Kidney epithelial cell (primary cell): ENCODE results near the gene SIPA1. TPM values are rescaled to one million over a fixed set of nuclear protein-coding genes. Genes with fewer than 3 reads are reported as not detected.
"Not testable (repeated sequence)": the region's sequence is repeated elsewhere in the genome, so short reads cannot be mapped to it uniquely, and the experiment has no call there.

Experiments used
- DNase-seq: peaks from one replicate; pipeline ENCODE4 v3.0.0-alpha.2; 2010; ENCODE audit warnings: low read depth
- H3K27me3 ChIP-seq: 2 replicates; pipeline ENCODE4 v1.6.0; 2011; ENCODE audit warnings: low read length; ENCODE audit not compliant: control insufficient read depth, insufficient read depth
- H3K36me3 ChIP-seq: 2 replicates; pipeline ENCODE4 v1.5.1; 2011; ENCODE audit warnings: low read length; ENCODE audit not compliant: control insufficient read depth, insufficient read depth
- H3K4me3 ChIP-seq: 2 replicates; pipeline ENCODE4 v1.5.1; 2011; ENCODE audit warnings: low read depth, mild to moderate bottlenecking, control low read depth, low read length
- total RNA-seq: library from RNA; depleted of rRNA; stranded (reverse); fragments of >200 nt; gene quantifications from 2 replicates; pipeline ENCODE4 v1.2.3, GENCODE V29; 2015
- TF ChIP-seq, protein P1 (sequence below): IDR thresholded peaks from 2 replicates; pipeline ENCODE4 v1.5.1; 2011; ENCODE audit warnings: mild to moderate bottlenecking, moderate library complexity, low read length, control low read depth, inconsistent platforms; ENCODE audit not compliant: insufficient read depth, poor library complexity, severe bottlenecking

The SIPA1 gene
- total RNA-seq, 1 donor from 2014 or later, result 25.8 TPM

- no peaks in the 10 kb centered on the region for H3K27me3 ChIP-seq
- H3K36me3 ChIP-seq, result peaks cover 3% of the 10 kb centered on the region
- no peak overlapping the region for H3K4me3 ChIP-seq
- no peak for DNase-seq
- TF ChIP-seq, protein P1, sequence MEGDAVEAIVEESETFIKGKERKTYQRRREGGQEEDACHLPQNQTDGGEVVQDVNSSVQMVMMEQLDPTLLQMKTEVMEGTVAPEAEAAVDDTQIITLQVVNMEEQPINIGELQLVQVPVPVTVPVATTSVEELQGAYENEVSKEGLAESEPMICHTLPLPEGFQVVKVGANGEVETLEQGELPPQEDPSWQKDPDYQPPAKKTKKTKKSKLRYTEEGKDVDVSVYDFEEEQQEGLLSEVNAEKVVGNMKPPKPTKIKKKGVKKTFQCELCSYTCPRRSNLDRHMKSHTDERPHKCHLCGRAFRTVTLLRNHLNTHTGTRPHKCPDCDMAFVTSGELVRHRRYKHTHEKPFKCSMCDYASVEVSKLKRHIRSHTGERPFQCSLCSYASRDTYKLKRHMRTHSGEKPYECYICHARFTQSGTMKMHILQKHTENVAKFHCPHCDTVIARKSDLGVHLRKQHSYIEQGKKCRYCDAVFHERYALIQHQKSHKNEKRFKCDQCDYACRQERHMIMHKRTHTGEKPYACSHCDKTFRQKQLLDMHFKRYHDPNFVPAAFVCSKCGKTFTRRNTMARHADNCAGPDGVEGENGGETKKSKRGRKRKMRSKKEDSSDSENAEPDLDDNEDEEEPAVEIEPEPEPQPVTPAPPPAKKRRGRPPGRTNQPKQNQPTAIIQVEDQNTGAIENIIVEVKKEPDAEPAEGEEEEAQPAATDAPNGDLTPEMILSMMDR, result no peak
Measured at GRCh38 chr11:65637032-65637557, 806 bp upstream of the SIPA1 start.

- H3K36me3 ChIP-seq, DNase-seq, H3K4me3 ChIP-seq, H3K27me3 ChIP-seq: not testable (repeated sequence)
Measured at GRCh38 chr11:65639228-65639597, 1.3 kb downstream of the SIPA1 start.

DNA sequence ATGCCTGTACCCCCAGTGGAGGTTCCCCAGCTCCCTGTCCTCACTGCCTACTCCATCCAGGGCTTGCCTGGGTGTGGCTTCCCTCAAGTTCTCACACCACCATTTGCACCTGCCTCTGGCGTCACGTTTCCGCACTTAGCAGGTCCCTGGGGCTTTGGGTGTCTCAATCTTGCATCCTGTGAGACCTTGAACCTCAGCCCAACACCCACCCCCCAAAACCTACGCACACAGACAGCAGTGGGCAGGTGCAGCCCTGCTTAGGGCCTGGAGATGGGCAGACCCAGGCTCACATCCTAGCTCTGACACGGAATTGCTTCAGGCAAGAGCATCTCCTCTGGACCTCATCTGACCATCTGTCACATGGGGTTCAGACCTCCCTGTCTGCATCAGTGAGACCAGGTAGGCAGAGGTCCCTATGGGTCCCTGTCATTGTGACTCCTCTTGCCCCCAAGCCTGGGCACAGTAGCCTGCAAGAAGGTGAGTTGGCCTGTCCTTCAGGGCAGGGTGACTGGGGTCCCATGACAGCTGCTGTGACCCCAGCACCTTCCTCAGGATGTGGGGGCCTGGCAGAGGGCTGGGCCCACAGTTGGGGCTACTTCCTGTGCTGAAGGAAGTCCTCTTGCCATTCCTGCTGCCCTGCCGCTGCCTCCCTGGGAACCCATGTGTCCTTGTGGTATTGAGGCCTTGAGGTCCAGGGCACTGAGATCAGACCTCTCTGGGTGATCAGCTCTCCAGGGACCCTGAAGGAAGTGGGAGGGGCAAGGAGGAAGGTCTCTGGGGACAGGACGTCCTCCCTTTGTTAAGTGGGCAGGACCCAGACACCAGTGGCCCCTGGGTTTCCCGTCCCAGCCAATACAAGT, 2.0 kb downstream of the SIPA1 start:
- TF ChIP-seq, protein P1, result no peak
- H3K36me3 ChIP-seq, result peaks cover 3% of the 10 kb centered on the region
- no peak for DNase-seq
- no peak overlapping the region for H3K4me3 ChIP-seq
- H3K27me3 ChIP-seq, result no peaks in the 10 kb centered on the region

DNA sequence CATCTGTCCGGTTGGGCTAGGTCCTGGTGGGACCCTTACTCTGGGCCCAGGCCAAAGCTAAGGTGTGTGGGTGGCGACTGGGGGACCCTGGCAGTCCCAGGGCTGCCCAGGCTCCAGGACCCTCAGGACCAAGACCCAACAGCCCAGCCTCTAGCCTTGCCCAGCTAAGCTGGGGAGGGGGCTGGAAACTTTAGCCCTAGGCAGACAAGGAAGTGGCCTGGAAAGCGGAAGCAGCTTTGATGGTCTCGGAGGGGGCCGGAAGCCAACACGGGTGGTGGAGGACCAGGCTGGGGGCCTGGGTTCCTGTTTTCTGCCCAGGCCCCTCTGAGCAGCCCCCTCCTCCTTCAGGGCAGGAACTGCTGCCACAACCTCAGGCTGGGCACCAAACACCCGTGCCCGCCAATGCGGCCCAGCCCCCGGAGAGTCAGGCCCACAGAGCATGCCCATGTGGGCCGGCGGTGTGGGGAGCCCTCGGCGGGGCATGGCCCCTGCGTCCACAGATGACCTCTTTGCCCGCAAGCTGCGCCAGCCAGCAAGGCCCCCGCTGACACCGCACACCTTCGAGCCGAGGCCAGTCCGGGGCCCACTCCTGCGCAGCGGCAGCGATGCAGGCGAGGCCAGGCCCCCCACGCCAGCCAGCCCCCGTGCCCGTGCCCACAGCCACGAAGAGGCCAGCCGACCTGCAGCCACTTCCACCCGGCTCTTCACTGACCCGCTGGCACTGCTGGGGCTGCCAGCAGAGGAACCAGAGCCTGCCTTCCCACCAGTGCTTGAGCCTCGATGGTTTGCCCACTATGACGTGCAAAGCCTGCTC, 2.8 kb downstream of the SIPA1 start:
- TF ChIP-seq, protein P1, result no peak
- DNase-seq, result no peak
- H3K4me3 ChIP-seq, result no peak overlapping the region
- no peaks in the 10 kb centered on the region for H3K27me3 ChIP-seq
- peaks cover 2% of the 10 kb centered on the region for H3K36me3 ChIP-seq

DNA sequence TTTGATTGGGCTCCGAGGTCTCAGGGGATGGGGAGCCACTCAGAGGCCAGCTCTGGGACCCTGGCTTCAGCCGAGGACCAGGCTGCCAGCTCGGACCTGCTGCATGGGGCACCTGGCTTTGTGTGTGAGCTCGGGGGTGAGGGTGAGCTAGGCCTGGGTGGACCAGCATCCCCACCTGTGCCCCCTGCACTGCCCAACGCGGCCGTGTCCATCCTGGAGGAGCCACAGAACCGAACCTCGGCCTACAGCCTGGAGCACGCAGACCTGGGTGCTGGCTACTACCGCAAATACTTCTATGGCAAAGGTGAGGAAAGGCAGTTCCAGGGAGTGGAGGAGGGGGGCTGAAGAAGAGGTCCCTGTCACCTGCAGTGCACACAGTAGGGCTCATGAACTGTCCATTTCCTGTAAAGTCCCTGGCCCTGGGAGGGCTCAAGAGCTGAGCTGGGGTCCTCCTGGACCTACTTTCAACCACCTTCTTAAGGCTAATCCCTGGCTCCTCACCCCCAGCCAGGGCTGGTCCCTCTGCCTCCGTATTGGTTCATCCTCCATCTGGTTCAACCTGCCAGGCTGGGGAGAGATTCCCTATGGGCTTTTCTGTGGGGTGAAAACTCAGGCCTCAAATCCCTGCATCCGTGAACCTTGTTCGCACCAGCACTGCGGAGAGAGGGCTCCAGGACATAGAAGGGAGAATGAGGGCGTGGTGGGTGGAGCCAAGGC, 3.6 kb downstream of the SIPA1 start:
- Histone ChIP-seq H3K36me3 (peaks cover 2% of the 10 kb centered on the region), H3K4me3 (no peak overlapping the region), H3K27me3 (no peaks in the 10 kb centered on the region)
- no peak for DNase-seq
- TF ChIP-seq, protein P1, result no peak
